Measurements from ENCODE around the gene TLCD5.
A peak's percentile ranks its signal among the peaks of the same experiment; 100 is the strongest.

The TLCD5 gene

DNA sequence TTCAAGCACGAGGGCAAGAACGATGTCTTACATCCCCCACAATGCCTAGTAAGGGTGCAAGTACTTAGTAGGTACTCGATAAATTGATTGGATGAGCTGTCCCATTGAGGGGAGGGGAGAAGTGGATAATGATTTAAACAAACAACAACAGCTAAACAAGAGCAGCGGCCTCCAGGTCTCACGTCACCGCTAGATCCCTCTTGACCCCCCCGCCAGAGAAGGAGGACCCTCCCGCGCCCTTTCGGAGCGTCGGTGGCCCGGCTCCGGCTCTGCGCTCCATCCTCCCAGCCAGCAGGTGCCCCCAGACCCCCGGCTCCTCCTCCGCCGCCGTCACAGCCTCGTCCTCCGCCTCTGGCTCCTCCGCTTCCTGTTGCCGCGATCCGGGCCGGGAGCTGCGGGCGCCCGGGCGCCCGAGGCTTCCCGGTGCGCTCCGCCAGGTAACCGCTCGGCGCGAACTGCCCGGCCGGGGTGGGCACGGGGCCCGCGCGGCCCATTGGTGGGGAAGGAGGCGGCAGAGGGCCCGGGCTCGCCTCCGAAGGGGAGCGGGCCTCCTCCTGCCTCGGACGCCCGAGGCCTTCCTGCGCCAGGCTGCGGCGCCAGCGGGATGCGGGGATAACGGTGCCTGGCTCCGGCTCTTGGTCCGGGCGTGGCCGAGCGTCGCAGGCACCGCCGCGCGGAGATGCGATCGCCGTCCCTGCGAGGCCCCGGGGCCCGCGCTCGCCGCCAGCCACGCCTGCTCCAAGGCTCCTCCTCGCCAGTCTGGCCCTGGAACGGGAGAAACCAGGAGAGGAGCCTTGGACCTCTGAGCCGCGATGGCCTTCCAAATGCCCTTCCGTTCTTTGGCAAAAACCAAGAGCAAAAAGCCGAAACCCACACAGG is at the start of gene TLCD5:
TLCD5 (plus strand) TSS at position 368 of the 879 bp plus-strand sequence. CDS start 2,143 bp downstream, outside the sequence.
- DNase-seq, result peak; percentile 36 to 57

DNA sequence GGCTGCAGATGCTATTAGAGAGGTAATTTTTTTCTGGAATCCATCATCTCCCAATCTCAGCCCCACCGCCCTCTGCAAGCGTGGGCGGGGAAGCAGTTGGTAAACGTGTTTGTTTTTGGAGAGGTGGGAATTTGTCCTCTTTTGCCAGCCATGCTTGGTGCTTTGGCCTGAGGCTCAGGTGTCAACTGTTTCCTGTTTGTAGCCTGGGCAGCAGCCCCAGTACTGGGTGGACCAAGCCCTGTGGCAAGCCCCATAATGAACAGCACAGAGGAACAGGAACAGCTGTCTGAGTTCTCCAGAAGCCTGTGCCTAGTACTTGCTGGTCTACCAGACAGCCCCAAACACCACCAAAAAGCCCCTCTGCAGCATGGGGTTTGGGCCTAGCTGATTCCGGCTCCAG is 45.6 kb upstream of the TLCD5 start:
- DNase-seq, result no peak

DNA sequence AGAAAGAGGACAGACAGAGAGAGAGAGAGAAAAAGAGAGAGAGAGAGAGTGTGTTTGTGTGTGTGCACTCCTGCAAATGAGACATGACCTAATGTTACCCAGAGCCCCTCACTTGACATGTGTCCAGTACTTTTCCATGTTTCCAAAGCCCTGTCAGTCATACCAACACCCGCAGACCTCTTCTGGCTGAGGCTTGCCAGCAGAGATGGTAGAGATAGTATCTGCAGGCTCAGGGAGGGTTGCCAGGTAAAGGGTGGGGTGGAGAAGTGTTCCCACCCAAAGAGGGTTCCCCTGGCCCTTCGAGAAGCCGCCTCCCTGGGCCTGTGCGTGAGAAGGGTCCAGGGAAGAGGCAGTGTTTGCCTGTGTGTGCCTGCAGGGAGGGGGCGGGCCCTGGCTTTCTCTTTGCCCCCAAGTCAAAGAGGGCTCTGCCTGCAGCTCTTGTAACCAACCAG is 44.5 kb upstream of the TLCD5 start:
- DNase-seq, result no peak

DNA sequence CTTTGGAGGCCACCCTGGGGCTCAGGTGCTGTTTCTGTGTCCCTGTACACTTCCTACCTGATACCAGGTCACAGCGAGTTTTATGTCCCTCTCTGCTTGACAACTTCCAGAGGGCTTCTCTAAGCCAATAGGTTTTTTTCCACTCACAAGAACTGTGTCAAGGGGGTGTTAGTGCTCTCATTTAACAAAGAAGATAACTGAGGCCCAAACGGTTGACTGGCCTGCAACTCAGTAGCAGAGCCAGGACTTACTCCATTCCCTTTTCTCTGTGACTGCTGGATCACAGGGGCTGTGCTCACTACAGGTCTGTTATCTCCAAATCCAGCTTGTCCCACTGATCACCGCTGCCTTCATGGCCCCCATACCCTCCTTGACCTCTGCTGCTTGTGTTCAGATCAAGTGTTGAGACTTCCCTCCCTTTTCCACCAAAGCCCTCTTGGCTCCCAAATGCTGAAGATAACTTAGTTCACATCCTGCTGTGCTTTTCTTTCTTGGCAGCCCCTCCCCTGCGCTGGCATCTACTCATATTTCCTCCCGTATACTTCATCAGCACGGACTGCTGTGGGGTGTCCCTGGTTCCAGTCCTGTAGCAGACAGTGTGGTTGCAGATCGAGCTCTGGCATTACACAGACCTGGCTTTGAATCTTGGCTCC is 43.8 kb upstream of the TLCD5 start:
- DNase-seq, result no peak

DNA sequence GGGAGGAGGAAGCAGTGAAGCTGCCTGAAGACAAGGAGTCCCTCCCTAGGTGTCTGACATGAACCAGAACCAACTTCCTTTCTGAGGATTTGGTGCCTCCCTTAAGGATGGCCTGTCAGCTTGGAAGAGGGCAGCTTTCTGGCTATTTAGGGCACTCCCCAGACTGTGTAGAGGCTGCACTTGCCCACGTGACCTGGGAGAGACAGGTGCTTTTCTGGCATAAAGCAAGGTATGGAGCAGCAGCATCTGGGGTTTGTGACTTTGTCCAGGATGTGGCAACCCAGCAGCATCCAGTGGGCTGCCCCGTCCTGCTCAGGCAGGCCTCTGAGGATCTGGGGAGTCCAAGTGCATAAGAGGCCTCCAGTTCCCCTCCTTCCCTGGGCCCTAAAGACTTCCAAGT is 42.0 kb upstream of the TLCD5 start:
- DNase-seq, result no peak

DNA sequence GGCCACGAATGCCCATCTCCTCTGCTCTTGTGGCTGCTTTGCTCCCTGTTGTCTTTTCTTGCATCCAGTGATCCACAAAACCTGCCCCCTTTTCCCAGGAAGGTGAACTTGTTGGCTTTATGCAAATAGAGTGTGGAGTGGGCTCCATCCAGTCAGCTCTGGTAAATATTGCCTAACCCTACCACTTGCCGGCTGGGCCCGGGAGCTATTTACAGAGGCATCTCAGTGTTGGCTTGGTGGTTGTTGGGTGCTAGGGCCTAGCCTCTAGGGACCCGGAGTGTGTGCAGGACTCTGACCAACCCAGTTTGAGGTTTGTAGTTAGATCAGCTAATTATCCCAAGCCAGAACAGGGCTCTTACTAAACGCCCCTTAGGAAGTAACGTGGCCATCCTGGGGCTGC is 40.8 kb upstream of the TLCD5 start:
- DNase-seq, result no peak

DNA sequence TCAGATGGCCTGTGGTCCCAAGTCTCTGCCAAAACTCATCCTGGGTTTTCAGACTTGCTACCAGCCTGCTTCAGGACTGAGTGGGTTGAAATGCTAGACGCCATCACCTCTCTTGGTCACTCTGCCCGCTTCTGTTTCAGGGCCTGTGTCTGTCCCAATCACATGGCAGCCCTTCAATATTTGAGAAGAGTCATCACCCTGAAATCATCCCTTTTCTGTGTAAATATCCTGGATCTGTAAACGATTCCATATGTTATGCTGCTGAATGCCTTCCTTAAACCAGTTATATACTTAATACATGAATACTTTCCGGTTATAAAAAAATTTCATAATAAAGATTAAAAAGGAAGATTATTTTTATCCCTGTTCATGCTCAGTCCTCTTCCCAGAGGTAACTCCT is 39.8 kb upstream of the TLCD5 start:
- no peak for DNase-seq

DNA sequence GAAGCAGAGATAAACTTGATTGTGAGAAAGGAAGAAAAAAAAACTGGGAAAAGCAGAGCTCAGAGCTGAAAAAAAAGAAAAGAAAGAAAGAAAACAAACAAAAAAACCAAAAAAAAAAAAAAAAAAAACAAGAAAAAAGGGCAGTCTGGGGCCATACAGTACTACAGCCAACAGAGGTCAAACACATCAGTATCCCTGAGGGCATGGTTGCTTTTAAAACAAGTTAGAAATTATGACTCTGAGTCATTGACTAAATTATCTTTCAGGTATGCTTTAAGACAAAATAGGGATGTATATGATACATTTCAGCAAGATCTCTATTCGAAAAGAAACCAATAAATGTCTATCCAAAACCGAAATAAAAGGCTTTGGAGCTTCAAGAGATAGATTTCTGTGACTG is 37.1 kb upstream of the TLCD5 start:
- DNase-seq, result no peak

DNA sequence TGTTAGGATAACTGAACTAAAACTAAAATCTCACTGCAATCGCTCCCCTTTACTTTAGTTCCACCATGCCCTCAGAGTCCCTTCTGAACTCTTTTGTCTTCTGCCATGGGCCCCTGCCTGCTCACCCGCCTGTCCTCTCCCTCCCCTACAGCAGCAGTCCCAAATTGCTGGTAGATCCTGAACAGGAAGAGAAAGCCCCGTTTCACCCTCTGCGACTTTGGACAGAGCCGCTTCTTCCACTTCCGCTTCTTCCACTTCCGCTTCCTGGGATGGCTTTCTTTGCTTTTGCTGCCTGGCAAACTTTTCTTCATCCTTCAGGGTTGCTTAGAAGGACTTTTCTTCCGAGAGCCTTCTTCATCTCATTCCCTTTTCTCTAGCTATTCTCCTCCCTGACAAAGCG is 35.7 kb upstream of the TLCD5 start:
- no peak for DNase-seq

DNA sequence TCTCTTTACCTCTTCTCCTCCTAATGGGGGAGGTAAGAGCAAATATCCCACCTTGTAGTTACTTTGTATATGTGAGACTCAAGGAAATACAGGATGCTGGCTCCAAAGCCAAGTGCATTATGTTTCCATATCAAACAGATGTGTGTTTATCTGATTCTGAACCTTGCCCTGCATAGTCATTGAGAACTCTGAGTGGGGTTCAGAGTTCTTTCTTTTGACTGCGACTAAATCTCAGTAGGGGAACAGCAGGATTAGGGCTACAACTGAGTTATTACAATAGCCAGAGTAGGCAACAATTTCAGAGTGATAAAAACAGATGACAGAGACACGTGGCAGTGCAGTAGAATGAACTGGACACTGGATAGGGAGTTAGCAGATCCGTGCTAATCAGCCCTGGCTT is 34.1 kb upstream of the TLCD5 start:
- no peak for DNase-seq

DNA sequence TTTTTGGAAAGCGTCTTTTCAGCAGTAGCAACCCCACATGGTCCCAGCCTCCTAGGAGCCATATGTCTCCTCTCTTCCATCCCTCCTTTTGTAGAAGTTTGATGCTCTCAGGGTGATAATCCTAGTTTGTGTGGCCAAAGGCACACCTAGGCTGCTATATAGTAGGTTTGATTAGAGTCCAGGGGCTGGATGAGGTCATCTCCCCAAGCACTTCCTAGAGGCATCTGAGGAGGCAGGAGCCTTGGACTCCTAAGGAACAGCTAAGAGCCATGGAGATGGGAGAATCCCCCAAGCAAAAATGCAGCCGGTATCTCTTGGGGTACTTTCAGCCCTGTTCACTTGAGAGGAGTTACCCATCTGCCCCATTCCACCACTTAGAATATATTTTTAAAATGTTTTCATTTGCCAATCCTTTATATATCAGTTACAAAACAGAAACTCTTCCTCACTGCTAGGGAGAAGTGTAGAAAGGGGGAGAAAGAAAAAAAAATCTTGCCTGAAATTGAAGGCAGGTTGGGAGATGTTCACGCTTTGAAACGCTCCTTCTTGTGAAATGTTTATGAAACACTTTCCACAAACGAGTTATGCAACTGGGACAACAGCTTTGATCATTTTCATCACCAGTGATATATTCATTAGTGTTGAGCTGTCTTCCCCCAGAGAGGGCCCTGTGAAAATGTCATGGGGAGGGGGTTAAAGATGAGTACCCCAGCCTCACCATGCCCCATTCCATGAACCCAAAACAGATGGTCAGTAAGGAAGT is 31.9 kb upstream of the TLCD5 start:
- DNase-seq, result no peak

DNA sequence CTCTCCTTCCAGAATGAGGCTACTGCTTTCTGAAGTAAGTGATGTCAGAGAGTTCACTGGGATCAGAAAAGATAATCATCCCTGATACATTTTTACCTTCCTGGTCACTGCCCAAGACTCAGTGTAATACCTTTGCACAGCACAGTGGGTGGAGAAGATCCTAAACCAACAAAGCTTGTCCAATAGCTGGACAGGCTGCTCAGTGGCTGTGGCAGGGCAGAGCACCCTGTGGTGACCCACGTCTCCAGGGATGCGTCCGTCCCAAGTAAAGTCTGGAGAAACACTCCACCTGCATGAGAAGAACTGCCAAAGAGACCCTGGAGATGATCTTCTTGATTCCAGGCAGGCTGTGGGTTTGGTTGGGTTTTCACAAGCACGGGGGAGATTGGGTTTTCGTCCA is 31.0 kb upstream of the TLCD5 start:
- no peak for DNase-seq

DNA sequence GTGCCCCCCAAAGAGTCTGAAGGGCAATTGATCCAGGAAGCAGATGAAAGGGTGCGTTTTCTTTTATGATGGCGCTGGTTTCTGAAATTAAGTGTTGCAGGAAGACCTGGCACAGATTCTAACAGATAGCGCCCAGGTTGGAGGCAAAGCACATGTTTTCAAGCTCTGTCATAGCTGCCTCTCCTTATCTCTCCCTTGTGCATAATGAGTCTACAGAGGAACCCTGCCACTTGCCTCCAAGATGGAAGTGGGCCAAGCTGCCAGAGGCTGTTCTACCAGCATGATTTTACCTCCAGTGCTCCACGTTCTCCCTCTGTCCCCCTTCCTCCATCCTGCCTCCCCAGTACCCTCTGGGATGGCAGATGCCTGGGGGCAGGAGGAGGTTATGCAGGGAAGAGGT is 30.0 kb upstream of the TLCD5 start:
- no peak for DNase-seq

DNA sequence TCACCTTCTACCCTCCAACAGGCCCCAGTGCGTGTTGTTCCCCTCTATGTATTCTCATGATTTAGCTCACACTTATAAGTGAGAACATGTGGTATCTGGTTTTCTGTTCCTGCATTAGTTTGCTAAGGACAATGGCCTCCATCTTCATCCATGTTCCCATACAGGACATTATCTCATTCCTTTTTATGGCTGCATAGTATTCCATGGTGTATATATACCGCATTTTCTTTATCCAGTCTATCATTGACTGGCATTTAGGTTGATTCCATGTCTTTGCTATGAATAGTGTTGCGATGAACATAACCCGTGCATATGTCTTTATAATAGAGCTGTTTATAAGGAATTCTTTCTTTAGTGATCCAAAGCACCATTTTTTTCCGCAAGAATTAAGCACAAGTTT is 28.5 kb upstream of the TLCD5 start:
- DNase-seq, result no peak

DNA sequence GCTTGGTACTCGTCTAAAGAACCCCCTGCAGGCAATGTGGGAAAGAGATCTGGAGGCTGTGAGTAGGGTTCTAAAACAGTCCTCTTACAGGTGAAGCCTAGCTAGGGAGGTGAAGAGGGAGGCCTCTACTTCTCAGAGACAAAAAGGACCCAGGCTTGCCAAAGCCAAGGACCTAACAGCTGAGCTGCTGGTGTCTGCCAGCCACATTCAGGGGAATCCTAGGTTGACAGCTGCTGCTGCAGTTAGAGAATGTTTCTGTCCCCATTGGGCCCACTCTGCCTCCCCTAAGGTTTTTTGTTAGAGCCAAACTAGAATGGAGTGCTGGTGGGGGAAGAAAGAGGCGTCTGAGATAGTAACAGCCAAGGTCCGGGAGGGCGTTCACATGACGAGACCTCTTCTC is 26.6 kb upstream of the TLCD5 start:
- no peak for DNase-seq

DNA sequence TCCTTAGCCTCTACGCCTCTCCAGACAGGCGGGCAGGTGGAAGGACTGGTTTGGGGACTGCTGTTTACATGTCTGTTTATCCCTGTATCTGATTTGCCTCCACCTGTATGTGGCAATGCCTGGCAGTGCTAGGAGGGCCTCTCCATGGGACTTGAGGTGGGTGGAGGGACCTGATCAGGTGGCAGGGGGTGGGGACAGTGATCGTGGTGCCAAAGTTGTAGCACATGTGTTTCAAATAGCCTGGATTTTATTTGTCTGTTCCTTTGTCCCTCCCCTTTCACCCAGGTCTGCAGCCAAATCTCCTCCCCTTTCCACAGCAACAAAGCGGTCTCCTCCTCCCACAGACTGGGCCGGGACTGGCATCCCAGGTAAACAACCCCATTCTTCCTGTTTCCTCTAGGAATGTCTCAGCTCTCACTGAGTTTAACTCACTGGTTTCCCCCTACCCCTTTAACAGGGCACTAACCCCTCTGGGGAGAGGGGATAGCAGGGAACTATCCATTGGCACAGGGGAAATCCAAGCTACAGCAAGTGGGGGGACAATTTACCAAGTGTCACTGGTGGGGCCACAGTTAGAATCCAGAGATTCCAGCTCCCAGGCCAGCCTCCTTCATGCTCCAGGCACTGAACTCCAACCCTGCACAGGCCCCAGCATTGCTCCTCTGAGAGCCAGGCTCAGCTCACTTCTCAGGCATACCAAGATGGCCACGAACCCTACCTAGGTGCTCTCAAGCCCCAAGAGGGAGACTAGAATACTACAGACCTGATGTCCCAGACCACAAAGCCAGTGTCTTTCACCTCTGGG is 22.9 kb upstream of the TLCD5 start:
- DNase-seq, result no peak

DNA sequence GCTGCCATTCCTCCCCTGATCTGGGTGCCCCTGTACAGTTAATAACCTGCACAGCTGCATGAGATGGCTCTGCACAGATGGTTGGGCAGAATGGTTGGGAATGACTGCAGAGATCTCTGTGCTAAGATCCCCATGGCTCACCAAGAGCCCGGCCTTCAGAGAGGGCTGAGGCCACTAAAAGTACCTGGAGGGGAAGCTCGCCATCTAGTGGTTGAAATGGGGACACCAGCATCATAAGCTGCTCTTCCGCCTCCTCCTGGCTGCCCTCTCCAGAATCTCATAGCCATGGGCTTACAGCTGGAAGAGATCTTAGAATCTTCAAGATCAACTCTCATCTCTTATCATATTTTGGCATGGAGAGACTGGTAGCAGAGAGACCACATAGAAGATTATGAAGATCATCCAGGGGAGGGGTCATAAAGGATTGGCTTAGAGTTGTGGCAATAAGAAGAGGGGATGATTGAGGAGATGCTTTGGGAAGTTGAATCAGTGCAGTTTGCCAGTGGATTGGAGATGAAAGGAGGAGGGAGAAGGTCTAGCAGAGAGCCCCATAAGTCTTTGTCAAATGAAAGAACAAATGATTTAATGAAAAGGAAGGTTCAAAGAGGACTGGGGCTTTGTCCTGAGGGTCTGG is 22.0 kb upstream of the TLCD5 start:
- DNase-seq, result peak; percentile 7 to 20

DNA sequence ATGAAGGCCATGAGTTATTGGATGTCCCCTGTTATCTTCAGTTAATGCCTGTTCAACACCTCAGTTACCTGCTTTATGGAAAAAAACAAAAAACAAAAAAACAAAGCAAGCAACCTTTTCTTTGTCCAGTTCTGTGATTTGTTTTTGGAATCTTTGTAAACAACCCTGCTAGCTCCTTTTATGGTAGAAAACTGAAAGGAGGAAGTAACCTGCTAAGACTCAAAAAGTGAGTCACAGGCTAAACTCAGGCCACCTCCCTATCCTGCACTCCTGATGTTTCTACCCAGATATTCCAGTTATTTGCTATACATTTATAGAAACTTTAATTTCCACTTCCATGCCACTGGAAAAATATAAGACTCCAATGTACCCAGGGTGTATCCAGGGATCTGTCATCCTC is 20.6 kb upstream of the TLCD5 start:
- DNase-seq, result no peak

DNA sequence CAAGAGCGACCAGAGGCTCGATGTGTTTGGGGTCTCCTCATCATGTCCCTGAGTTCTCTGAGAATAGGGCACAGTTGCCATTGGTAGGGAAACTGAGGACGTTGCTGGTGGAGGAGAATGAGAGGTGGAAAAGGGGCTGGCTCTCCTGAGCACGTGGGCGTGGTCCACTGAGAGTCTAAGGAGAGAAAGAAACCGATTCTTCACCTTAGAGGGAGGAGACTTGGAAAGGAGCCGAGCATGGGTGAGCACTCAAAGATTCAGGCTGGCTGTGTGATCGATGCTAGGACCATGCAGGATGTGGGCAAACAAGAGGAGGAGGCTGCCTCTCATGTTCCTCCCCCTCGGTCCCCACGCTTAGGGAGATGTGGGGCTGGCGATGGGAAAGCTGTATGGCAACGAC is 19.8 kb upstream of the TLCD5 start:
- DNase-seq, result no peak

DNA sequence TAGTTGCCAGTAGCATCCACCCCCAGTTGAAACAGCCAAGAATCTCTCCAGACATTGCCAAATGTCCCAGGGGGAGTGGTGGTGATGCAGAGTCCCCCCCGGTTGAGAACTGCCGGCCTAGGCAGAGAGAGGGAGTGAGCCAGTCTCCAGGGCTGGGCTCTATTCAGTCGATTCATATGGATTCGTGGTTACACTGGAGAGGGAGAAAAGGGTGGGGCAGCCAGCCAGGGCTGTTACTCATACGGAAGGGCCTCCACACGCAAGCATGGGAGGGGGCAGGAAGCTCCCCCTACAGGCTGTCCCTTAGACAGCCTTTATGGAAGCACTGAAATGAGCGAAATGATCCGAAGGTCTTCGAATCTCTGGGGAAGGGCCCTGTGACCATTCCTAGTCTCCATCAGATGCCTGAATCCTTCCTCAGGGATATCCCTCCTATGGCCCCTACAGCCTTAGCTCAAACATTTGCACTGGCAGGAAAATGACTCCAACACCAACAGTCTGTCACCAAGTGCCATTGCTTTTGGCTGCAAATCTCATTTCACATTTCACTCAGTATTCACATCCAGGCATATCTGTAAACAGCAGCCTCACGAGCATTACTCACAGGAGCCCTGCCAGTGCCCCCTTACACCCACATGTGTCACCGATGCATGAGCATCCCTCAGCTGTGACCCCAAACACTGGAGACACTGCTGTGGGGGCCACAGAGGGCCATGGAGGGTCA is 18.4 kb upstream of the TLCD5 start:
- DNase-seq, result no peak

DNA sequence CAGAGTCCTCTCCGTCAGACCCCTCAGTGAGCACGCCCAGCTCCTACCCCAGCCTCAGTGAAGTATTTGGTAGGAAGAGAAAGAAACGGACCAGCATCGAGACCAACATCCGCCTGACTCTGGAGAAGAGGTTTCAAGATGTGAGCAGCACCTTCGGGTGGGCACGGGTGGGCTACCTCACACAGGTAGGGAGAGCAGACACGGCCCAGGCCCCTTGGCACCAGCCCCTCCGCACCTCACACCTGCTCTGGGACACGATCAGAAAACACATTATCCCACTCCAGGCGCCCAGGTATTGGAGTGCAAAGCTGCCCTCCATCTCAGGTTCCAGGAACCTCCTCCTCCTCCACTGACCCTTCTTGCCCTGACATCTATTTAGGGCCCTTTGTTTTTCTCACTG is 17.6 kb upstream of the TLCD5 start:
- no peak for DNase-seq

DNA sequence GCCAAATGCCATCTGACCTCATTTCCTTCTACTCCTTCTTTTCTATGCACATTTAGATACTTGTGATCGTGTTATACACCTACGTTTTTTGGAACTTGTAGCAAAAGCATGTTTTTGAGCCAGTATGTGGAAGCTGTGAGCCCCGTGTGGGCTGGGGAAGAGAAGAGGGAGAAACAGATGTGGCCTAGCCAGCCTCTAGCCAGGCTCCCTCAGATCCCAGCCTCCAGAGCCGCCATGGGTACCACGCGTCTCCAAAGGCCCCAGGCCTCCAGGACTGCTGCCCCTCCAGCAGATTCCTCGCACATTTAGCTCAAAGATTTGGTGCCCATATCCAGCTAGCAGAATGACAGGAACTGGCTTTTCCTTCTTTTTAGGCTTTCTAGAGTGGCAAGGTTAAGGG is 17.0 kb upstream of the TLCD5 start:
- peak in 1 of 2 donors; percentile 18 for DNase-seq

All from hippocampal formation (tissue), 2 donors.